Stomach (tissue), 4 donors: ENCODE measurements around the gene FLVCR1.
"Not testable (repeated sequence)": the region's sequence is repeated elsewhere in the genome, so short reads cannot be mapped to it uniquely, and the experiment has no call there.

Experiments
- CTCF ChIP-seq, 7 experiments: fragments of 450-650 bp in 4 of 7; fragments of 200-600 bp in 3 of 7; sonication (generic) in 3 of 7; IDR thresholded peaks; one replicate each; pipeline ENCODE4 v1.5.1; 2016 to 2019; ENCODE audit warnings: antibody characterized with exemption in 7 of 7, control low read depth in 2 of 7, mild to moderate bottlenecking in 1 of 7
- POLR2A ChIP-seq, 4 donors: fragments of 450-650 bp; IDR thresholded peaks; one replicate each; pipeline ENCODE4 v1.6.1; 2016; ENCODE audit warnings: antibody characterized with exemption in 4 of 4, control low read depth in 2 of 4, mild to moderate bottlenecking in 1 of 4, moderate library complexity in 1 of 4
- POLR2AphosphoS5 ChIP-seq, 3 donors: sonication (generic); formaldehyde crosslinking; IDR thresholded peaks; one replicate each; pipeline ENCODE4 v1.6.1; 2016; ENCODE audit warnings: antibody characterized with exemption in 3 of 3

GRCh38 chr1:212908071-212908470 is 50.0 kb downstream of the FLVCR1 start:
- not testable (repeated sequence) for TF ChIP-seq CTCF, POLR2A, POLR2AphosphoS5 (IDR thresholded peaks at IDR 0.05)
